ENCODE data around the gene SLC25A45. TPM values are rescaled to one million over a fixed set of nuclear protein-coding genes. Genes with fewer than 3 reads are reported as not detected.

Gene SLC25A45
- total RNA-seq, 1 donor, result 4.3 TPM

DNA sequence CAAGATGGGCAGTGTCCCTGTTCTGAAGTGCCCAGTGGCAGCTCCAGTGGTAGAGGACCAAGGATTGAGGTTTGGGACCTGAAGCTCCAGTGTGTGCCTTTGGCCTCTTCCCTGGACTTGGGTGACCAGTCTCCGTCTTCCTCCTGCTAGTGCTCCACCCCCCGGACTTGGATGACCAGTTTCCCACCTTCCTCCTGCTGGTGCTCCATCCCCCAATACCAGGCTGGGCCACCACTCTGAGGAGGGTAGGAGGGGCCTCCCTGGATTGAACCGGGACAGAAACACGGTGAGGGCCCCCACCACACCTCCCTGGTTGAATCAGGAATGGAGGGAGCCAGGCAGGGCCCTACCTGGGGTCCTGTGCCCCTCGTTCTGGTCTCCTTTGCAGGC is 29.2 kb upstream of the SLC25A45 start:
- no peak overlapping the region for H3K27ac ChIP-seq (ENCODE audit: low read depth, low read length)
- H3K79me2 ChIP-seq (ENCODE audit: insufficient read depth, low read length), result peaks cover 14% of the 10 kb centered on the region
- peaks cover 10% of the 10 kb centered on the region for H3K4me1 ChIP-seq (ENCODE audit: insufficient read depth, low read length)
- no peaks in the 10 kb centered on the region for H4K20me1 ChIP-seq (ENCODE audit: insufficient read depth, low read length)
- H3K27me3 ChIP-seq (ENCODE audit: insufficient read depth, low read length), result no peaks in the 10 kb centered on the region
- H3K9me3 ChIP-seq (ENCODE audit: low read depth, low read length), result no peaks in the 10 kb centered on the region
- H3K4me2 ChIP-seq (ENCODE audit: insufficient read depth, low read length), result no peak overlapping the region
- H3K36me3 ChIP-seq (ENCODE audit: insufficient read depth, low read length), result peaks cover 38% of the 10 kb centered on the region
- no peak overlapping the region for H3K4me3 ChIP-seq (ENCODE audit: insufficient read depth, low read length)
- TF ChIP-seq, protein P1, sequence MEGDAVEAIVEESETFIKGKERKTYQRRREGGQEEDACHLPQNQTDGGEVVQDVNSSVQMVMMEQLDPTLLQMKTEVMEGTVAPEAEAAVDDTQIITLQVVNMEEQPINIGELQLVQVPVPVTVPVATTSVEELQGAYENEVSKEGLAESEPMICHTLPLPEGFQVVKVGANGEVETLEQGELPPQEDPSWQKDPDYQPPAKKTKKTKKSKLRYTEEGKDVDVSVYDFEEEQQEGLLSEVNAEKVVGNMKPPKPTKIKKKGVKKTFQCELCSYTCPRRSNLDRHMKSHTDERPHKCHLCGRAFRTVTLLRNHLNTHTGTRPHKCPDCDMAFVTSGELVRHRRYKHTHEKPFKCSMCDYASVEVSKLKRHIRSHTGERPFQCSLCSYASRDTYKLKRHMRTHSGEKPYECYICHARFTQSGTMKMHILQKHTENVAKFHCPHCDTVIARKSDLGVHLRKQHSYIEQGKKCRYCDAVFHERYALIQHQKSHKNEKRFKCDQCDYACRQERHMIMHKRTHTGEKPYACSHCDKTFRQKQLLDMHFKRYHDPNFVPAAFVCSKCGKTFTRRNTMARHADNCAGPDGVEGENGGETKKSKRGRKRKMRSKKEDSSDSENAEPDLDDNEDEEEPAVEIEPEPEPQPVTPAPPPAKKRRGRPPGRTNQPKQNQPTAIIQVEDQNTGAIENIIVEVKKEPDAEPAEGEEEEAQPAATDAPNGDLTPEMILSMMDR (IDR thresholded peaks at IDR 0.05; ENCODE audit: extremely low read depth, low read depth, low read length), result no peak
- DNase-seq (ENCODE audit: insufficient read length, low spot score, missing footprints), result peak; percentile 48
- no peak overlapping the region for H2AFZ ChIP-seq (ENCODE audit: low read length)

DNA sequence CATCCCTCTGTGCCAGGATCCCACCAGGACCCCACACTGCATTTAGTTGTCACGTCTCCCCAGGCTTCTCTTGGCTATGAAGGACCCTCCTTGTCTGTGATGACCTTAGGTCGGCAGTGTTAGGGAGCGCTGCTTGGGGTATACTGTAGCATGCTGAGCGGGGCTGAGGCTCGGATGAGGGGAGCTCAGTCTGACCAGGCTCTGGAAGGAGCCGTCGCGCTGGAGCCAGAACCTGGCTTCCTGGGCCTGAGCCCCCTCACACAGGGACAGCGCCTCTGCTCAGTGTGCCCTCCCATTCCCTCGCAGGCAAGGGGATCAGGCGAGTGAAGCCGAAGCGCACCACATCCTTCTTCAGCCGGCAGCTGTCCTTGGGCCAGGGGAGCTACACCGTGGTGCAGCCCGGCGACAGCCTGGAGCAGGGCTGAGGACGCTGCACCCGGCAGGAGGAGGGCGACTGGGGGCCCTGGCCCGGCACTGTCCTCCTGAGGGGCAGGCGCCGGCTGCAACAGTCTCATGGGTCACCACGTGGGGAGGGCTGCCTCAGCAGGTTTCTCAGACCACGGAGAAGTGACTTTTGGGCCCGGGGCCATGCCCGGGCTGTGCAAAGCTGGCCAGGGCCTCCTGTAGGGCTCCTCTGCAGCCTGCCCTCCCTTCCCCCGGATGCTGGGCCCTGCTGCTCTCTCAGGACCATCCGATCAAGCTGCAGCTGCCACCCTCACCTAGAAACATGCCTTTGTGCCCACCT is 28.7 kb upstream of the SLC25A45 start:
- no peaks in the 10 kb centered on the region for H3K27me3 ChIP-seq (ENCODE audit: insufficient read depth, low read length)
- no peaks in the 10 kb centered on the region for H4K20me1 ChIP-seq (ENCODE audit: insufficient read depth, low read length)
- DNase-seq (ENCODE audit: insufficient read length, low spot score, missing footprints), result peak; percentile 38
- no peak overlapping the region for H3K4me2 ChIP-seq (ENCODE audit: insufficient read depth, low read length)
- peaks cover 8% of the 10 kb centered on the region for H3K79me2 ChIP-seq (ENCODE audit: insufficient read depth, low read length)
- no peak overlapping the region for H3K4me3 ChIP-seq (ENCODE audit: insufficient read depth, low read length)
- H3K4me1 ChIP-seq (ENCODE audit: insufficient read depth, low read length), result peaks cover 4% of the 10 kb centered on the region
- peaks cover 38% of the 10 kb centered on the region for H3K36me3 ChIP-seq (ENCODE audit: insufficient read depth, low read length)
- TF ChIP-seq, protein P1 (IDR thresholded peaks at IDR 0.05; ENCODE audit: extremely low read depth, low read depth, low read length), result no peak
- no peak overlapping the region for H2AFZ ChIP-seq (ENCODE audit: low read length)
- no peaks in the 10 kb centered on the region for H3K9me3 ChIP-seq (ENCODE audit: low read depth, low read length)
- no peak overlapping the region for H3K27ac ChIP-seq (ENCODE audit: low read depth, low read length)

DNA sequence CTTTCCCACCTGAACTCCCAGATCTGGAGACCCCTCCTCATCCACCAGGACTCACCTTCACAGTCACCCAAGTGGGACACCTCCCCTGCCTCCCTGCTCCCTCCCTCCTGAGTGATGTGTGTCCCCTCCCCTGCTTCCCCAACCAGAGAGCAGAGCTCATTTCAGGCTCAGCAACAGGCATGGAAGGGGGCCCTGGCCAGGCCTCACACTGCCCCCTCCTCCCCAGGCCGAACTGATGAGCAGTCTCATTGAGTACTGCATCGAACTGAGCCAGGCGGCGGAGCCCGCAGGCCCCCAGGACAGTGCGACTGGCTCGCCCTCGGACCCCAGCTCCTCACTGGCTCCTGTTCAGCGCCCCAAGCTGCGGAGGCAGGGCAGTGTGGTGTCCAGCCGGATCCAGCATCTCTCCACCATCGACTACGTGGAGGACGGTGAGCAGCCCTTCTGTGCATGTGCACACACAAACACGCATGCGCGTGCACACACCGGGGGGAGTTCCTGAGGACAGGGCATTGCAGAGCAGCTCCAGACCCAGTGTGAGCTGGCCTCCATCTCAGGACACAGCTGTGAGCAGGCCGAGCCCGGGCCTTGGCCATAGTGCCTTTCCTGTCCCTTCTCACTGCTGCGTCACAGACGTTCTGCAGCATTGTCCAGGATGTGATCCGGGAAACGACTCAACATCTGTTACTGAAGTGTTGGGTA is 22.3 kb upstream of the SLC25A45 start:
- Histone ChIP-seq H3K79me2 (ENCODE audit: insufficient read depth, low read length) (peaks cover 3% of the 10 kb centered on the region), H3K9me3 (ENCODE audit: low read depth, low read length) (no peaks in the 10 kb centered on the region), H3K27ac (ENCODE audit: low read depth, low read length) (no peak overlapping the region), H3K4me1 (ENCODE audit: insufficient read depth, low read length) (no peaks in the 10 kb centered on the region), H4K20me1 (ENCODE audit: insufficient read depth, low read length) (peaks cover 3% of the 10 kb centered on the region), H2AFZ (ENCODE audit: low read length) (no peak overlapping the region), H3K27me3 (ENCODE audit: insufficient read depth, low read length) (no peaks in the 10 kb centered on the region), H3K4me2 (ENCODE audit: insufficient read depth, low read length) (no peak overlapping the region), H3K4me3 (ENCODE audit: insufficient read depth, low read length) (no peak overlapping the region), H3K36me3 (ENCODE audit: insufficient read depth, low read length) (peaks cover 65% of the 10 kb centered on the region)
- TF ChIP-seq, protein P1 (IDR thresholded peaks at IDR 0.05; ENCODE audit: extremely low read depth, low read depth, low read length), result no peak
- DNase-seq (ENCODE audit: insufficient read length, low spot score, missing footprints), result peak; percentile 68

DNA sequence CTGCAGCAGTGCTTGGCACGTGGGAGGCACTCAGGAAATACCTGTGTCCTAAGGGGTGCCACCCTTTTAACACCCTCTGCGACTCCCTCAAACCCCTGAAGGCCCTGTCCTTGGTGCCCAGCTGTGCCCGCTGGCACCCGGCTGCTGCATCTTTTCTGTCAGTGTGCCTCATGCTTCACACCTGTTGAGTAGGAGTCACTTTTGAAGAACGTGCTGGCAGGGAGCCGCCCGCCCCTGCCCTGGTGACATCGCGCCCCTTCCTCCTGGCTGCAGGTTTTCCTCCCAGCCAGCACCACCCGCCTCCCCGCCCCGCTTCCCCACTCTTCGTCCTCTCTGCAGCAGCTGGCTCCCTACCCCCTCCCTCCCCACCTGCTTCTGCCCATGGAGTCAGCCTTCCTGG is 21.8 kb upstream of the SLC25A45 start:
- Histone ChIP-seq H3K4me1 (ENCODE audit: insufficient read depth, low read length) (no peaks in the 10 kb centered on the region), H3K4me2 (ENCODE audit: insufficient read depth, low read length) (no peak overlapping the region), H3K79me2 (ENCODE audit: insufficient read depth, low read length) (peaks cover 3% of the 10 kb centered on the region), H2AFZ (ENCODE audit: low read length) (no peak overlapping the region), H4K20me1 (ENCODE audit: insufficient read depth, low read length) (peaks cover 3% of the 10 kb centered on the region), H3K4me3 (ENCODE audit: insufficient read depth, low read length) (no peak overlapping the region), H3K27me3 (ENCODE audit: insufficient read depth, low read length) (no peaks in the 10 kb centered on the region), H3K27ac (ENCODE audit: low read depth, low read length) (no peak overlapping the region), H3K36me3 (ENCODE audit: insufficient read depth, low read length) (peaks cover 59% of the 10 kb centered on the region), H3K9me3 (ENCODE audit: low read depth, low read length) (no peaks in the 10 kb centered on the region)
- TF ChIP-seq, protein P1 (IDR thresholded peaks at IDR 0.05; ENCODE audit: extremely low read depth, low read depth, low read length), result no peak
- DNase-seq (ENCODE audit: insufficient read length, low spot score, missing footprints), result peak; percentile 75

Measured in osteoblast (primary cell).